HG03108 (cell line): ENCODE results near the gene SRCIN1.
"Not testable (repeated sequence)": the region's sequence is repeated elsewhere in the genome, so short reads cannot be mapped to it uniquely, and the experiment has no call there.

Experiments
- ATAC-seq: cut with Tn5 transposase; IDR thresholded peaks from one replicate; pipeline ENCODE4 v1.9.1; 2021; ENCODE audit warnings: moderate library complexity; ENCODE audit not compliant: unreplicated experiment

The SRCIN1 gene

DNA sequence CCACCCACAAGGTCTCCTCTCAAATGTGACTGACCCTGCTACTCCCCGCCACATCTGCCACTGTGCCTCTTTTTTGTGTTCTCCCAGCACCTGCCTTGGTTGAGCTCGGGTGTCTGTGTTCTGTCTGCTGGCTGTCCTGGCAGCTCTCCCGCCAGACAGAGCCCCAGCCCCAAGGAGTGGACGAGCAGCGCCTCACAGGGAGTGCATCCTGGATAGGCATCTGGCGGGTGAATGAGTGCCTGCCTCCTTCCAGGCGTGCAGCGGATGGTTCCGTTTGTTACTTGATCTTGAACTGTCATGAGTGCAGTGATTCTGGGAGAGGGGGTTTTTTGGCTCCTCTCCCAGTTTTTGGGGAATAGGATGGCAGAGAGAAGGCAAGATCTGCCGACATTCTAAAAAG is 77.6 kb downstream of the SRCIN1 start:
- not testable (repeated sequence) for ATAC-seq

DNA sequence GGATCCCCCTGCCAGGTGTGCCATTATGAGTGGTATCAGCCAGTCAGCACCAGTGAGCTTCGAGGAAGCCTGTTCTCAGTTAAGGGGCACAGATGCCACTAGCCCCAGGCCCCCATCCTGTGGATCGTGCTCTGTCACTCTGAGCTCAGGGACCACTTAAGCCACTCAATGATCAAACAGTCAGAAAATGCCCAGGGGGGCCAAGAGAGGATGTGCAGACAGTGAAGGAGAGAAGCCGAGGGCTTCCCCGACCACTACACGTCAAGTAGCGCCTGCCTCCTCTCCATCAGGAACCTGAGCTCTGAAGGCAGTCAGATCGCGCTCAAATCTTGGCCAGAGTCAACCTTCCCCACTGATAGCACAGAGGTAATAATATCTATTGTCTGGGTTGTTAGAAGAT is 79.2 kb downstream of the SRCIN1 start:
- not testable (repeated sequence) for ATAC-seq

DNA sequence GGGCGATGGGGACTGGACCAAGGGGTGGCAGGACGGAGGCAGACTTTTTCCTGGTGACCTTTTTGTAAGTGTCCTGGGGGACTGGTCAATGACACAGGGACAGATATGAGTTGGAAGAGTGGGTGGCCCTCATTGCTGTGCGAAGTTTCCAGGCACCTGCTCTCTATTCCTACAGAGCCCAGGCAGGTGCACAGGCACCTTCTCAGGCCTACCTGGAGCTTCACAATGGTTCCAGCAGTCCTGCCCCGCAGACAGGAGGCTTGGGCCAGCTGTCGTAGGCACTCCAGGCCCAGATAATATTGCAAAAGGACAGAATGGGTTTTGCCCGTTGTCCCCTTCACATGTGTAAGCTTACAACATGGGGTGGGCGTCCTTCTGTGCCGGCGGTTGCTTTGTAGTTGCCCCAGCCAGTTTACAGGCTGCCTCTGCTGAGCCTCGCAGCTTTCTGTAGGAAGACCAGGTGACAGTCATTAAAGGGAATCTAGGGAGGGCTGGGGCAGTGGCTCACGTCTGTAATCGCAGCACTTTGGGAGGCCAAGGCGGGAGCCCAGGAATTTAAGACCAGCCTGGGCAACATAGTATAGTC is 93.2 kb downstream of the SRCIN1 start:
- no peak for ATAC-seq

DNA sequence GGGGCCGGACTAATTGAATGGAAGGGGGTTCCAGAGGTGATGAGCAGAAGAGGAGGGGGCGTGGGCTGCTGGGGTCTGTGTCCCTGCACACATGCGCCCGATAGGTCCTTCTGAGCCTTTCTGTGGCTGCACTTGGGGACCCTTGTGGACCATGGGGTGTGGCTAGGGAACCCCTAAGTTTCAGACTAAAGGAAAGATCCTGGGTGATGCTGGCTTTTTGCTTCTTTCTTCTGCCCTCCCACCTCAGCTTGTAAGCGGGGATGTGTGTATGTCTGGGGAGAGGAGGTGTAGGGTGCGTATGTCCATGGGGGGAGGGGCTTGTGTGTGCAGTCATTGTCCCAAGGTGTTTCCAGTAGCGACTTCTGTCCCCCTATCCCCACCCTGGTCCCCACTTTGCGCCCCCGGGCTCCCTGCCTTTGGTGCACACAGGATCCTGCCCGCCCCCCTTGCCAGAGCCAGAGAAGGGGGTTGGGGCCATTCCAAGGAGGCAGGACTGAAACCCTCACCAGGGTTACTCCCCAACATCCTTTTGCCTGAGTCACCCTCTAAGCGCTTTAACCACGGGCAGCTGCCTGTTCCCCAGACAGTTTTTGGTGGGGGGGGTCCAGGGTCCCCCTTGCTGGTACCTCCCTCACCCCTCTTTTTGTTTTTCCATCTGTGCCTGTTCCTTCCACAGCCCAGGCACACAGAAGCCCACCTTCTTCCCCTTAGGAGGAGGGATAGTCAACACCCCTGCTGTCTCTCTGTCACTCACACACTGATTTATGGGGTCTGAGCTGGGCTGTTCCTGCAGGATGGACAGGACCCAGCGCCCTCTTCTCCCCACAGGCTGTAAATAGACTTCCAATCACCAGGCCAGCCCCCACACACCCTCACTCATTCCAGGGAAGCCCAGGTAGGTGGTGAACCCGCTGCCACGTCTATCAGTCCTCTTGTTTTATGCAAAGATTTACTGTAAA is 94.3 kb downstream of the SRCIN1 start:
- no peak for ATAC-seq

DNA sequence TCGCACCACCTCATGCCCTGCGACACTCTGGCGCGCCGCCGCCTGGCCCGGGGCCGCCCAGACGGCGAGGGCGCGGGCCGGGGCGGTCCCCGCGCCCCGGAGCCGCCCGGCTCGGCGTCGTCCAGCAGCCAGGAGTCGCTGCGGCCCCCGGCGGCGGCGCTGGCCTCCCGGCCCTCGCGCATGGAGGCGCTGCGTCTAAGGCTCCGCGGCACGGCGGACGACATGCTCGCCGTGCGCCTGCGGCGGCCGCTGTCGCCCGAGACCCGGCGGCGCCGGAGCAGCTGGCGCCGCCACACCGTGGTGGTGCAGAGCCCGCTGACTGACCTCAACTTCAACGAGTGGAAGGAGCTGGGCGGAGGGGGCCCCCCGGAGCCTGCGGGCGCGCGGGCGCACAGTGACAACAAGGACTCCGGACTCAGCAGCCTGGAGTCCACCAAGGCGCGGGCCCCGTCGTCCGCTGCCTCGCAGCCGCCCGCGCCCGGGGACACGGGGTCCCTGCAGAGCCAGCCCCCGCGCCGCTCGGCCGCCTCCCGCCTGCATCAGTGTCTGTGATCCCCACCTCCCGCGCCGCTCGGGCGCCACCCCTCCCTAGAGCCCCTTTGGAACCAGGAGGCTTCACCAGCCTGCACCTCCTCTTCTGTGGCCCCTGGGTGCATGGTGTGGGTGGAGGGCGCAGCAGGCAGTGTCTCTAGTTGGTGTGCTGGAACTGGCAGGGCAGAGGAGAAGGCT is 95.2 kb downstream of the SRCIN1 start:
- ATAC-seq: no peak

DNA sequence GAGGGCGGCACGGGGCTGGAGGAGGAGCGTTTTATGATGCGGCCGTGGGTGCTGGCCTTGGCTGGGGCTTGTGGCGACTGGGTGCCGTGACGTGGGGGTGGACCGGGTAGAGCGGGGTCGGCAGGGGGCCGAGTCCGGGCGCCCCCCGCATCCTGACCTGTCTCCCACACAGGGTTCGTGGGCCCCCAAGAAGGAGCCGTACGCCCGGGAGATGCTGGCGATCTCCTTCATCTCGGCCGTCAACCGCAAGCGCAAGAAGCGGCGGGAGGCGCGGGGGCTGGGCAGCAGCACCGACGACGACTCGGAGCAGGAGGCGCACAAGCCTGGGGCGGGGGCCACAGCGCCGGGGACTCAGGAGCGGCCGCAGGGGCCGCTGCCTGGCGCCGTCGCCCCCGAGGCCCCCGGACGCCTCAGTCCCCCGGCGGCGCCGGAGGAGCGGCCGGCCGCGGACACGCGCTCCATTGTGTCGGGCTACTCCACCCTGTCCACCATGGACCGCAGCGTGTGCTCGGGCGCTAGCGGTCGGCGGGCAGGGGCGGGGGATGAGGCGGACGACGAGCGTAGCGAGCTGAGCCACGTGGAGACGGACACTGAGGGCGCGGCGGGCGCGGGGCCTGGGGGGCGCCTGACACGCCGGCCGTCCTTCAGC is 95.9 kb downstream of the SRCIN1 start:
- ATAC-seq: no peak

DNA sequence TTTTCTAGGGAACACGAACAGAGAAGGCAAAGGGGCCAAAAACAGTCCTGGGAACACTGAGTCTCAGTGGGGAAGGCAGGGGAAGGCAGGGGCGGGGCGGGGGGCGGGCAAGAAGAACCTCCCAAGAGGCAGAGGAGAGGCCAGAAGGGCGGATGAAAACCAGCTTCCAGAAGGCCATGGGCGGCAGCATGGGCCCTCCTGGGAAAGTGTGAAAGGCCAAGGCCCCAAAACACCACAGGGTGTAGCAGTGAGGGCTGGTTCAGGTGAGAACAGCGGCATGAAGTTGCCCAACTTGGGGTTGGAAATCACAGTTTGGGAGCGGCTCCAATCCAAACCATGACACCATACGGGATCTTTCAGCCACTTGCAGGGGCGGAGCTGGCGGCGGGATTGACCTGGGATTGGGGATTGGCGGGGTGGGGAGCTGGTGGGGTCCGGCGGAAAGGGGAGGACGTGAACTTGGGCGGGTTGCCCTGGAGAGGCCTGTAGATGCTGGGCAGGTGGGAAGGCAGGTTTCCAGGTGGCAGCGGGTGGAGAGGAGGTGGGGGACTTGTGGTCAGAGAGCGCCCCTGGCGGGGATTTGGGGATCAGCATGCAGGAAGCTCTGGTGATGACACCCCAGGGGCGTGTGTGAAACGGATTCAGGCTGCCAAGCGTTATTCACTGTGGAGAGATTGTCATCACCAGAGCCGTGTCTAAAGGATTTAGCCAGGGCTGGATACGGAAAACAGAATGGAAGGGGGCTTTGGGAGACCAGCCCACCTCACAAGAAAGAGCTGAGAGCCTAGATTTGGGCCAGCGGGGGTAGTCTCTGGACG is 96.6 kb downstream of the SRCIN1 start:
- no peak for ATAC-seq

DNA sequence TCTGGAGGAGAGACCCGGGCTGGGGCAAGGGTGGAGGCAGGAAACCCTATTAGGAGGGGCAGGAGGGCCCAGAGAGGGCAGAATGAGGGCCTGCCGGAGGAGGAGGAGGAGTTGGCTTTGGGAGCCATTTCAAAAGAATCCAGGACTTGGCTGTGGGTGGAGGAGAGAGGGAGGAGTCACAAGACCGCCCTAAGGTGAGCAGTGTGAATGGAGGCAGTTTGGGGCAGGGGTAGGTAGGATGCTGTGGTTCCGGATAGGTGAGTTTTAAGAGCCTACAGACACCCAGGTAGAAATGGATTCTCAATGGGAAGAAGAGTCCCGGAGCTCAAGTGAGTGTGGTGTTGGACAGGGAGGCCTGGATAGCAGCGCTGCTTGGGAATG is 97.2 kb downstream of the SRCIN1 start:
- ATAC-seq: no peak

DNA sequence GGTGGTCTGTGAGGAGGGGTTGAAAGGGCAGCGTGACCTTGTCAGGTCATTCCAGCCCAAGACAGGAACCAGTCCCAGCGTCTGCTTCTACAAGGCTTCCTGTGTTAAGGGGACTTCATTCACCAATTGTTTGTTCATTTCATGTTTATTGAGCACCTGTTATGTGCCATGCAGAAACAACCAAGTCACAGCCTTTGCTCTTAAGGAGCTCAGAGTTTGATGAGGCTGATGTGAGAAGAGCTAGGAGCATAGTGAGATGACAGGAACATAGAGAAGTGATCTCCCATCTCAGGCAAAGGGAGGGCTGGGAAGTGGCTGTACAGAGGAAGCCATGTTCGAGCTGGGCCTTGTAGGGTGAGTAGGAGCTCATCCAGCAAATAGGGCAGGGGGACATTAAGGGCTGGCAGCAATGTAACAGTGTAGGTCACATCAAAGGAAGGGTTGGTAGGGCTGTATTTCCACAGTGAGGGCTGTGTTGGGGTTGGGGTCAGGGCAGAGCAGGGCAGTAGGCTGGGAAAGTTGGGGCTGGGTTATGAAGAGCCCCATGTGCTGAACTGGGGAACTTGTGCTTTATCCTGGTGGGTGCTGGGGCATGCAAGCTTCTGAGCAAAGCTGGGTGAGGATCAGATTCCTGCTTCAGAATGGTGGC is 97.7 kb downstream of the SRCIN1 start:
- no peak for ATAC-seq

DNA sequence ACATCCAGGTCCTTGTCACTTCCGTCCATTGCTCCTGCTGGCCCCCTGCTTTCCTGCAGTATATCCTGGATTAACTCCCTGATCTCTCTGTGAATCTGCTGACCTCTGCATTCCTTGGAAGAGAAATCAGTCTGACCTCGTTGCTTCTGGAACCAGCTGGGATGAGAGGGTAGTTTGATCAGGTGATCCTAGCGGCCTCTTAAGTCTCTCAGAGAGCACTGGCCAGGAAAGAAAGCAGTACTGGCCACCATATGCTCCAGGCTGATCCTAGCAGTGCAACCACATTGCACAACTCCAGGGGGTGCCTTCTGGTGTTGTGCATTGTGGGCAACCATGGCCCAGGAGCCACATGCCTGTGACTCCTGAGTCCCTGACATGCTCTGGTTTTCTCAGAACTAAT is 98.3 kb downstream of the SRCIN1 start:
- no peak for ATAC-seq

DNA sequence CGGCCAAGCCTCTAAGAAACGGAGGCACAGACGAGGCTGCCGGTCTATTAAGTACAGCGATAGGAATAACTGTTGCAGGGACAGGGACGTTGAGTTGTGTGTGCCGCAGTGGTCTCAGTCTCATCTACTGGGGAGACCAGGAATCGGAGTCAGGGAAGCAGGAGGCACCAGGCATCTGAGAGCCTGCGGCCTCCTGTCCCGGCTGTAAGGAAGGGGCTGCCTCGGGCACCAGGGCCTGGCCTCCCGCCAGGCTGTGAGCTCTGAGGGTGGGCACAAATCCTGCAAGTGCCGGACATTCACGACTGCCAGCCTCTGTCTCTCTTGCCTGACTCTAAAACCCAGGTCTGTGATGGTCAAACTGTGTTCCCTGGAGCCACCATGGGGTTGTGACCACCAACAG is 101.5 kb downstream of the SRCIN1 start:
- ATAC-seq: no peak

DNA sequence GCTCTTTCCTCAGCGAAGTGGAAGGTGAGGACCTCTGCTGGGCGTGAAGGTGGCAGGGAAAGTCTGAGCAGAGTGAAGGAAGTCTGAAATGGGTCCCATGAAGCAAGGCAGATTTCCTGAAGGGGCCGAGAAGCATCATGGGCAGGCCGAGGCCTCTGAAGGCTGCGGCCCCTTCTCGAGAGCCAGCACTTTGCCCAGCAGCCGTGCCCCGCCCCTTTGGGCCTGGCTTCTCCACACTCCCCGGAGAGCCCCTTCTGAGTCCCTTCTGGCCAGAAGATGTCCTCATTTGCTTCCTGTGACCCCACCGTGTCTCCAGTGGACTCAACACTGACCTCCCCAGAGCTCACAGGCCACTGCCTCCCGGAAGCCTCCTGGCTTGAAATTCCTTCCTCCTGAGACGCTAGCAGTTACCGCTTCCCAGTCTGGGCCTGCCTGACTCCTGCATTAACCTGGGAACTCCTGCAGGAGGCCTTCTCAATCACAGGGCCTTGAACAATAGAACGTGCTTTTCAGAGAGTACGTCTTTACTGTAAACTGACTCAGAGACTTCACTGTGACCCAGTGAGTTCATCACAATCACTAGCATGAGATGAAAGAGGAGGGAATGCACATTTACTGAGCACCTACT is 102.4 kb downstream of the SRCIN1 start:
- ATAC-seq: not testable (repeated sequence)

DNA sequence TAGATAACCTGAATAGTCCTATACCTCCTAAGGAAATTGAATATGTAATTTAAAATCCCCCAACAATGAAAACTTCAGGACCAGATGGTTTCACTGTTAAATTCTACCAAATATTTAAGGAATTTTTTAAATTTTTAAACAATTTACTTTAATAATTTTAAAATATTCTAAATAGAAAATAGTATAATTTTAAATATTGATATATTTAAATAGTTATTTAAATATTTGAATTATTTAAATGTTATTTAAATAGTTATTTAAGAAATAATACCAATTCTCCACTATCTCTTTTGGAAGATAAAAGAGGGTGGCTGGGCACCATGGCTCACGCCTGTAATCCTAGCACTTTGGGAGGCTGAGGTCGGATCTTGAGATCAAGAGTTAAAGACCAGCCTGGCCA is 104.0 kb downstream of the SRCIN1 start:
- not testable (repeated sequence) for ATAC-seq

DNA sequence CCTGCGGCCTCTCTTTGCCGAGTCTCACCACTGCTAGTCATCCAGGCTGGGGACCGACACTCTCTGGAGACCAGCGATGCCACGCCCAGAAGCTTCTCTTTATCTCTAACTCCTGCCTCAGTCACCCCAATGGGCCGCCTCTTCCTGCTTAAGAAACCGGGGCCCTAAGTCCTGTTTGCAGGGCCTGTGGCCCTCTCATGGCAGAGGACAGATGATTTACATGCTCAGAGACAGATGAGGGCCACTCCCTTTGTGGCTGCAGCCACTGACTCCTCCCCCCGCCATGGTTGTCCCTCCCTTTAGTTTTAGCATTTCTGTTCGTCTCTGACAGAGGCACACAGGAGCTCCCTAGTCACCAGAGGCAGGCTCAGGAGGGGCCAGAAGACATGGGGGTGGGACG is 106.5 kb downstream of the SRCIN1 start:
- ATAC-seq: not testable (repeated sequence)

DNA sequence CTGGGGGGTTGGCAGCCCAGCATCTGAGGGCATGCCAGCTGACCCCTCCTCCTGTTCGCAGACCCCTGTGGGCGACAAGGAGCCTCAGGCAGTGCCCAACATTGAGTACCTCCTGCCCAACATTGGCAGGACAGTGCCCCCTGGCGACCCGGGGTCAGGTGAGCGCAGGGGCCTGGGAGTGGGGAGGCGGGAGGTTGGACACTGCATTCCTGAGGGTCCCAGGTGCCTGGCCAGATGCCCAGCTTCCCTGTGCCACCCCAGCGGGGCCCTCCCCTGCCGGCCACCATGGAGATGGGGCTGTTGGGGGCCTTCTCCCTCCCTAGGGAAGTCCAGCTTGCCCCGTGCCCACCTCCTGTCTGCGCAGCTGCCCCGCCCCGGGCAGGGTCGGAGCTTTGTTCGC is 107.4 kb downstream of the SRCIN1 start:
- no peak for ATAC-seq

DNA sequence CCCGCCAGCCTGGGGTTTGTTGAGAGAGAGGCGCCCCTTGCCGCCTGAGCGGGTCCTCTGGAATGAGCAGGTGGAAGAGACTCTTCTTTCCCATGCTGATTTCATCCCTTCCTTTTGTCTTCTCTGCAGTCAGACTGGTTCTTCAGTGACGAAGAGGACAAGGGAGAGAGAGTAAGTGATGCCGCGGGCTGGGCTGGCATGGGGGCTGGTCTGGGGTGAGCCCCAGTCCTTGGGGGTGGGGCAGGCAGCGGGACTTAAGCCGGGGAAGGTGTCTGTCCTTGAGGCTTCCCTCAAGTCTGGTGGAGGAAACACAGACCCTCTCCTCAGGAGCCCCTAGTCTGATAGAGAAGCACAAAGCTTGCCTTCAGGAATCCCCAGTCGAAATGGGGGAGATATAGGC is 108.1 kb downstream of the SRCIN1 start:
- ATAC-seq: not testable (repeated sequence)

DNA sequence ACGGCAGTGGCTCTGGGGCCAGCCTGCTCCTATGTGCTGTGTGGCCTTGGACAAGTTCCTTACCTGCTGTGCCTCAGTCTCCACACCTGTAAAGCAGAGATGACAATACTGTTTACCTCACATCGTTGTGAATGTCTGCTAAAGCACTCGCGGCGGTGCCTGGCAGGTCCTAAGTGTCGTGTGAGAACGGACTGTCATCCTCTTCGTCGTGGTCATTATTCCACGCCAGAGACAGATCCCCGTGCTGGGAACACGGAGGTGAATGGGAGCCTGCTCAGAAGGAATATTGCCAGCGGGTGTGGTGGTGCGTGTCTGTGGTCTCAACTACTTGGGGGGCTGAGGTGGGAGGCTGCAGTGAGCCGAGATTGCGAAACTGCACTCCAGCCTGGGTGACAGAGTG is 111.6 kb downstream of the SRCIN1 start:
- not testable (repeated sequence) for ATAC-seq

DNA sequence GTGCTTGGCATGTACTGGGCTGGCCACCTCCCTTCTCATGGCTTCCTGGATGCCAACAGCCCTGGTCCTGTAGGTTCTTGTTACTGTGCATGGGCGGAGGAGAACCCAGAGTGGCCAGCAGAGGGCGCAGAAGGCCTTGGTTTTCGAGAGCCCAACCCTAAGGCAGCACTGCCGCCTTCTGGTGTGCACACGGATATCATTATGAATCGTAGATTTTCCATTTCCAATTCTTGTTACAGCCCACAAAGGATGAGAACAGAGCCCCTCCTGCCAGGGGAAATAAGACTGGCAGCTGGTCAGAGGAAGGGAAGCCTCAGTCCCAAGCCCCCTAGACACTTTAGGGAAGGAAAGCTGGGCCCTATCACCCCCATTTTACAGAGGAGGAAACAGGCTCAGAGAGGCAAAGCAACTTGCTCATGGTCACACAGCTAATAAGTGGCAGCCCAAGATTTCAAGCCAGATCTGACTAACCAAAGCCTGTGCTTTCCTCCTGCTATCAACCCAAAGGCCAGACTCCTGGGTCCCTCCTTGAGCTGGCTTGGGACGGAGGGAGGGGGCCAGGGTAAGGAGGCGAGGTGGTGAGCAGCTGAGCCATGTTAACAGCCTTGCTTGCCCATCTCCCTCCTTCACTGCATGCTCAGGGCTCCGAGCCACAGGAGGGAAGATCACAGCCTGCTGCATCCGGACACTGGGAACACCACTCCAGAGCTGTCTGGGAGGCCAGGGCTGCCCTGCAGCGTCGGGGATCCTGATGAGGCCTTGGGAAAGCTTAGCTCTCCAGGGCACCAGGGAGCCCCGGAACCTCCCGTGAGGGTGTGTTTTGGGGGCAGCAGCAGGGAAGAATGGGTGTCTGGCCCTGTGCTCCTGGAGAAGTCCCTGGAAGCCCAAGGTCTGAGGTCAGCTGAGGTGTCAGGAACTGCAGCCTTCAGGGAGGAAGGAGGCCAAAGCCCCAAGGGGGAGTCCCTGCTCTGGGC is 113.4 kb downstream of the SRCIN1 start:
- ATAC-seq: not testable (repeated sequence)
